Measurements from ENCODE around the gene RHOT2. TPM values are rescaled to one million over a fixed set of nuclear protein-coding genes. Genes with fewer than 3 reads are reported as not detected.

The RHOT2 gene
- total and polyA plus RNA-seq, 2 of the 8 experiments (the other 6 are each of a cell fraction or from before 2014, with no cell fraction given): 149 to 194 TPM

- Histone ChIP-seq H2BK5ac (ENCODE audit: low read depth, low read length) (no peak overlapping the region), H3K14ac (ENCODE audit: insufficient read length) (no peak overlapping the region), H3K4me2 (ENCODE audit: insufficient read depth in 1 of 2, low read depth in 2 of 2, low read length in 2 of 2) (no peak overlapping the region), H2BK15ac (ENCODE audit: low read length) (no peak overlapping the region), H4K8ac (ENCODE audit: extremely low read depth, insufficient read depth, low read length) (no peak overlapping the region), H2AFZ (ENCODE audit: low read length) (no peak overlapping the region), H4K5ac (ENCODE audit: insufficient read length, low read depth, low read length) (no peak overlapping the region), H3K23ac (ENCODE audit: insufficient read length) (no peak overlapping the region), H3K4ac (replicated peaks; ENCODE audit: insufficient read length, low read depth, low read length) (no peak overlapping the region), H3K79me2 (ENCODE audit: control insufficient read depth in 1 of 2, insufficient read depth in 2 of 2, low read length in 2 of 2) (peaks cover 0 to 11% of the 10 kb centered on the region in 2 experiments; a peak in 1 of 4 replicates), H3K9ac (replicated peaks in 1 of 4; ENCODE audit: extremely low read depth in 1 of 4, low read depth in 3 of 4, low read length in 3 of 4) (no peak overlapping the region), H3K36me3 (ENCODE audit: control insufficient read depth in 2 of 4, insufficient read depth in 4 of 4, low read length in 3 of 4) (peaks cover 4 to 28% (median 15%) of the 10 kb centered on the region in 4 experiments; a peak in 7 of 8 replicates), H3K79me1 (ENCODE audit: low read depth, low read length) (peaks cover 10% of the 10 kb centered on the region), H3K4me1 (replicated peaks in 1 of 4; ENCODE audit: control insufficient read depth in 3 of 4, insufficient read depth in 4 of 4, low read length in 3 of 4) (peaks cover 0 to 21% (median 15%) of the 10 kb centered on the region in 4 experiments; a peak in 5 of 7 replicates), H4K20me1 (replicated peaks in 1 of 2; ENCODE audit: control insufficient read depth in 1 of 2, insufficient read depth in 2 of 2, low read length in 2 of 2) (peaks cover 4 to 33% of the 10 kb centered on the region in 2 experiments), H3K27ac (ENCODE audit: low read depth, low read length) (no peak overlapping the region), H3K9me3 (ENCODE audit: insufficient read depth in 2 of 2, low read depth in 1 of 2, low read length in 1 of 2) (no peaks in the 10 kb centered on the region), H2AK5ac (ENCODE audit: low read depth, low read length) (no peak overlapping the region), H2BK20ac (ENCODE audit: low read length) (no peak overlapping the region), H2BK120ac (replicated peaks; ENCODE audit: low read depth, low read length) (no peak overlapping the region), H4K91ac (replicated peaks; ENCODE audit: insufficient read length, low read length) (no peak overlapping the region), H3K18ac (ENCODE audit: extremely low read depth, low read length) (no peak overlapping the region), H3K4me3 (ENCODE audit: extremely low read depth in 1 of 4, insufficient read depth in 2 of 4, low read depth in 3 of 4, low read length in 4 of 4) (no peak overlapping the region), H2BK12ac (ENCODE audit: low read depth, low read length) (no peak overlapping the region), H3K23me2 (ENCODE audit: low read depth, low read length) (peaks cover 15% of the 10 kb centered on the region), H3K56ac (replicated peaks; ENCODE audit: insufficient read length, low read depth, low read length) (no peak overlapping the region), H3K27me3 (replicated peaks in 1 of 4; ENCODE audit: control insufficient read depth in 3 of 4, extremely low read depth in 1 of 4, insufficient read depth in 3 of 4, low read length in 3 of 4) (peaks cover 0 to 2% (median under 1%) of the 10 kb centered on the region in 4 experiments; a peak in 1 of 7 replicates)
- DNase-seq (ENCODE audit: low read depth in 1 of 2, low spot score in 2 of 2) (peak in 1 of 2 experiments; percentile 78), FAIRE-seq (no peak)
- ChIA-PET CTCF (ENCODE audit: partially characterized antibody) (interaction anchor here (0.6 to 6.0 kb wide), 18 partner anchors 10 to 315 kb away, joined by 3 to 75 read pairs (median 3); partner anchors contain the start of genes FBXL16, RHBDL1, RHOT2 and WDR90), POLR2A (ENCODE audit: partially characterized antibody) (interaction anchor here (0.8 to 2.5 kb wide), 10 partner anchors 10 to 98 kb away, joined by 3 to 6 read pairs (median 4); partner anchors contain the start of genes RHBDL1 and RHOT2)
- WGBS, 2 experiments (ENCODE audit: extremely low coverage in 1 of 2, insufficient coverage in 1 of 2, insufficient read length in 1 of 2, insufficient replicate concordance in 2 of 2, low coverage in 1 of 2, low lambda C conversion rate in 2 of 2, missing lambda C conversion rate in 1 of 2): 84% methylated on average over 10 of the region's 10 CpGs; no CpG with 5 or more reads in 1 of the 2 experiments
- TF ChIP-seq CBX5 (IDR thresholded peaks at IDR 0.05; ENCODE audit: low read depth, low read length) (no peak), KDM1A (IDR thresholded peaks at IDR 0.05; ENCODE audit: borderline replicate concordance, low read length) (no peak), RBBP5 (IDR thresholded peaks at IDR 0.05; ENCODE audit: borderline replicate concordance, low read depth, low read length) (no peak), SRF (IDR thresholded peaks at IDR 0.05; ENCODE audit: low read depth, low read length) (no peak), POLR2A (IDR thresholded peaks at IDR 0.05; ENCODE audit: control extremely low read depth in 1 of 2, low read depth in 2 of 2, low read length in 2 of 2) (no peak), EGR1 (IDR thresholded peaks at IDR 0.05; ENCODE audit: borderline replicate concordance, low read depth, low read length) (0 out of 2 replicates have a peak, but pooled peaks have one; percentile 48), RAD21 (IDR thresholded peaks at IDR 0.05 in 1 of 2, conservative IDR thresholded peaks at IDR 0.05 in 1 of 2; ENCODE audit: low read depth in 2 of 2, low read length in 2 of 2) (peak in 1 of 2 experiments; percentile 34; a peak in 1 of 4 replicates), KDM4A (IDR thresholded peaks at IDR 0.05; ENCODE audit: low read depth, low read length, severe bottlenecking) (no peak), TAF1 (IDR thresholded peaks at IDR 0.05; ENCODE audit: low read depth, low read length) (no peak), CTBP2 (IDR thresholded peaks at IDR 0.05; ENCODE audit: borderline replicate concordance, insufficient read depth, insufficient read length, low read length) (no peak), POLR2AphosphoS5 (IDR thresholded peaks at IDR 0.05; ENCODE audit: low read depth, low read length) (no peak), FOSL1 (IDR thresholded peaks at IDR 0.05; ENCODE audit: insufficient read depth, low read depth, low read length) (no peak), TBP (IDR thresholded peaks at IDR 0.05; ENCODE audit: low read depth, low read length) (no peak)
These were observed 18.0 kb downstream of the RHOT2 start for GRCh38 chr16:685967-686366.

Data from H1 (cell line).